Activated CD8-positive, alpha-beta T cell treated with anti-CD3 and anti-CD28 coated beads, Interleukin-2, amount 10 ng/mL, durations not matched to agents 7 days and 5 days (primary cell): ENCODE measurements around the gene SPON1. TPM values are rescaled to one million over a fixed set of nuclear protein-coding genes. Genes with fewer than 3 reads are reported as not detected.

Experiments
- ATAC-seq: fragments of 150-1000 bp; cut with Tn5 transposase; one replicate; pipeline ENCODE4 v1.10.0; 2021; ENCODE audit warnings: moderate library complexity
- CTCF ChIA-PET: fragments of 350-600 bp; sonication (Branson Sonifier 250); formaldehyde crosslinking; loops from one replicate; lab custom pipeline; 2021; ENCODE audit warnings: antibody characterized with exemption; lab: Charles Lee
- POLR2A ChIA-PET: fragments of 350-600 bp; sonication (Branson Sonifier 250); formaldehyde crosslinking; loops from one replicate; lab custom pipeline; 2021; ENCODE audit warnings: antibody characterized with exemption; lab: Charles Lee
- DNase-seq: peaks from one replicate; pipeline ENCODE4 v3.0.0-alpha.2; 2020
- H3K27ac Mint-ChIP-seq: one replicate; pipeline ENCODE4 v1.8.0; 2021; ENCODE audit warnings: mild to moderate bottlenecking, mixed read lengths
- H3K27me3 Mint-ChIP-seq: one replicate; pipeline ENCODE4 v1.8.0; 2021; ENCODE audit warnings: low read depth, mixed read lengths
- H3K36me3 Mint-ChIP-seq: one replicate; pipeline ENCODE4 v1.8.0; 2021; ENCODE audit warnings: low read depth, mixed read lengths
- H3K4me1 Mint-ChIP-seq: one replicate; pipeline ENCODE4 v1.8.0; 2021; ENCODE audit warnings: low read depth, mixed read lengths
- H3K4me3 Mint-ChIP-seq: one replicate; pipeline ENCODE4 v1.8.0; 2021; ENCODE audit warnings: mild to moderate bottlenecking, mixed read lengths
- H3K9me3 Mint-ChIP-seq: one replicate; pipeline ENCODE4 v1.8.0; 2022; ENCODE audit warnings: mixed read lengths; ENCODE audit not compliant: insufficient read depth
- total RNA-seq, 2 experiments: library from RNA; stranded (reverse); gene quantifications; one replicate each; pipeline ENCODE4 v1.2.3, GENCODE V29; 2021

Gene SPON1
- total RNA-seq, 2 experiments from 2014 or later: 0.42 to 0.47 TPM

GRCh38 chr11:14094481-14095037 lies 132.0 kb downstream of the SPON1 start:
- DNase-seq: no peak
- POLR2A ChIA-PET: no interaction called here
- no peaks in the 10 kb centered on the region for H3K9me3 Mint-ChIP-seq
- peaks cover 4% of the 10 kb centered on the region for H3K36me3 Mint-ChIP-seq
- H3K4me3 Mint-ChIP-seq: no peak overlapping the region
- CTCF ChIA-PET: no interaction called here
- no peak for ATAC-seq
- peaks cover 6% of the 10 kb centered on the region for H3K4me1 Mint-ChIP-seq
- no peaks in the 10 kb centered on the region for H3K27me3 Mint-ChIP-seq
- no peak overlapping the region for H3K27ac Mint-ChIP-seq

- no peak overlapping the region for H3K27ac Mint-ChIP-seq
- no peak for ATAC-seq
- POLR2A ChIA-PET: no interaction called here
Measured at GRCh38 chr11:14095882-14096281, 133.4 kb downstream of the SPON1 start.

GRCh38 chr11:14096606-14097005 lies 134.1 kb downstream of the SPON1 start:
- Mint-ChIP-seq H3K36me3 (no peaks in the 10 kb centered on the region), H3K4me1 (peaks cover 2% of the 10 kb centered on the region), H3K4me3 (no peak overlapping the region), H3K27me3 (no peaks in the 10 kb centered on the region), H3K9me3 (no peaks in the 10 kb centered on the region), H3K27ac (no peak overlapping the region)
- DNase-seq: no peak
- CTCF ChIA-PET: no interaction called here
- POLR2A ChIA-PET: no interaction called here
- no peak for ATAC-seq

More at GRCh38 chr11:14095882-14096281, 133.4 kb downstream of the SPON1 start:
- Mint-ChIP-seq H3K9me3 (no peaks in the 10 kb centered on the region), H3K4me1 (no peaks in the 10 kb centered on the region), H3K36me3 (no peaks in the 10 kb centered on the region), H3K27me3 (no peaks in the 10 kb centered on the region), H3K4me3 (no peak overlapping the region)
- CTCF ChIA-PET: no interaction called here
- no peak for DNase-seq

GRCh38 chr11:14101388-14101787 lies 138.9 kb downstream of the SPON1 start:
- Mint-ChIP-seq H3K36me3 (no peaks in the 10 kb centered on the region), H3K4me3 (no peak overlapping the region), H3K27ac (no peak overlapping the region), H3K4me1 (peaks cover 2% of the 10 kb centered on the region), H3K9me3 (no peaks in the 10 kb centered on the region), H3K27me3 (peaks cover 2% of the 10 kb centered on the region)
- ATAC-seq (no peak), DNase-seq (no peak)
- ChIA-PET CTCF (no interaction called here), POLR2A (no interaction called here)

GRCh38 chr11:14102766-14103165 lies 140.2 kb downstream of the SPON1 start:
- peaks cover 2% of the 10 kb centered on the region for H3K27me3 Mint-ChIP-seq
- ATAC-seq: no peak
- no peak for DNase-seq
- no peak overlapping the region for H3K4me3 Mint-ChIP-seq
- no peaks in the 10 kb centered on the region for H3K36me3 Mint-ChIP-seq
- ChIA-PET CTCF (no interaction called here), POLR2A (no interaction called here)
- no peaks in the 10 kb centered on the region for H3K9me3 Mint-ChIP-seq
- H3K4me1 Mint-ChIP-seq: peaks cover 2% of the 10 kb centered on the region
- H3K27ac Mint-ChIP-seq: no peak overlapping the region

- DNase-seq (no peak), ATAC-seq (no peak)
- Mint-ChIP-seq H3K4me1 (peaks cover 2% of the 10 kb centered on the region), H3K9me3 (no peaks in the 10 kb centered on the region), H3K27ac (no peak overlapping the region), H3K36me3 (no peaks in the 10 kb centered on the region), H3K27me3 (peaks cover 2% of the 10 kb centered on the region), H3K4me3 (no peak overlapping the region)
- CTCF ChIA-PET: interaction anchor here (1.0 kb wide), 1 partner anchor 10 kb away, joined by 3 read pairs; no protein-coding TSS in a partner anchor
- POLR2A ChIA-PET: no interaction called here
Measured at GRCh38 chr11:14105446-14105845, 142.9 kb downstream of the SPON1 start.

GRCh38 chr11:14106303-14107049 lies 144.0 kb downstream of the SPON1 start:
- H3K4me3 Mint-ChIP-seq: no peak overlapping the region
- no peaks in the 10 kb centered on the region for H3K9me3 Mint-ChIP-seq
- CTCF ChIA-PET: interaction anchor here (1.0 kb wide), 1 partner anchor 9 kb away, joined by 3 read pairs; no protein-coding TSS in a partner anchor
- DNase-seq: no peak
- no peak for ATAC-seq
- no peaks in the 10 kb centered on the region for H3K36me3 Mint-ChIP-seq
- POLR2A ChIA-PET: no interaction called here
- H3K4me1 Mint-ChIP-seq: peaks cover under 1% of the 10 kb centered on the region
- H3K27ac Mint-ChIP-seq: no peak overlapping the region
- H3K27me3 Mint-ChIP-seq: peaks cover 2% of the 10 kb centered on the region

GRCh38 chr11:14107050-14107430 lies 144.5 kb downstream of the SPON1 start:
- Mint-ChIP-seq H3K27me3 (peaks cover 2% of the 10 kb centered on the region), H3K4me3 (no peak overlapping the region), H3K9me3 (no peaks in the 10 kb centered on the region), H3K4me1 (no peaks in the 10 kb centered on the region), H3K36me3 (no peaks in the 10 kb centered on the region), H3K27ac (no peak overlapping the region)
- ChIA-PET POLR2A (no interaction called here), CTCF (no interaction called here)
- ATAC-seq (no peak), DNase-seq (no peak)

- Mint-ChIP-seq H3K27ac (no peak overlapping the region), H3K27me3 (peaks cover 6% of the 10 kb centered on the region), H3K9me3 (no peaks in the 10 kb centered on the region), H3K4me3 (no peak overlapping the region), H3K36me3 (no peaks in the 10 kb centered on the region), H3K4me1 (no peaks in the 10 kb centered on the region)
- no peak for ATAC-seq
- DNase-seq: no peak
- ChIA-PET CTCF (interaction anchor here (1.0 kb wide), 1 partner anchor 13 kb away, joined by 3 read pairs; no protein-coding TSS in a partner anchor), POLR2A (no interaction called here)
Measured at GRCh38 chr11:14109742-14110141, 147.2 kb downstream of the SPON1 start.

GRCh38 chr11:14110629-14111028 lies 148.1 kb downstream of the SPON1 start:
- POLR2A ChIA-PET: no interaction called here
- CTCF ChIA-PET: no interaction called here
- Mint-ChIP-seq H3K27ac (no peak overlapping the region), H3K36me3 (no peaks in the 10 kb centered on the region), H3K27me3 (peaks cover 4% of the 10 kb centered on the region), H3K4me1 (no peaks in the 10 kb centered on the region), H3K9me3 (no peaks in the 10 kb centered on the region), H3K4me3 (no peak overlapping the region)
- ATAC-seq (no peak), DNase-seq (no peak)

- no peaks in the 10 kb centered on the region for H3K4me1 Mint-ChIP-seq
- POLR2A ChIA-PET: no interaction called here
- CTCF ChIA-PET: no interaction called here
Measured at GRCh38 chr11:14111496-14111895, 149.0 kb downstream of the SPON1 start.

GRCh38 chr11:14112721-14113120 lies 150.2 kb downstream of the SPON1 start:
- ChIA-PET CTCF (interaction anchor here (1.6 kb wide), 1 partner anchor 142 kb away, joined by 3 read pairs; no protein-coding TSS in a partner anchor), POLR2A (no interaction called here)
- Mint-ChIP-seq H3K9me3 (no peaks in the 10 kb centered on the region), H3K4me1 (no peaks in the 10 kb centered on the region), H3K36me3 (no peaks in the 10 kb centered on the region), H3K4me3 (no peak overlapping the region), H3K27ac (no peak overlapping the region), H3K27me3 (peaks cover 4% of the 10 kb centered on the region)
- DNase-seq (no peak), ATAC-seq (no peak)

More at GRCh38 chr11:14111496-14111895, 149.0 kb downstream of the SPON1 start:
- Mint-ChIP-seq H3K9me3 (no peaks in the 10 kb centered on the region), H3K27ac (no peak overlapping the region), H3K27me3 (peaks cover 4% of the 10 kb centered on the region), H3K4me3 (no peak overlapping the region), H3K36me3 (no peaks in the 10 kb centered on the region)
- ATAC-seq (no peak), DNase-seq (no peak)
